Tibial artery (tissue), 4 donors: ENCODE measurements around the gene PDZRN4.

Experiments used
- DNase-seq, 2 donors: peaks; one replicate each; pipeline ENCODE4 v3.0.0-alpha.2; 2019
- H3K27ac ChIP-seq, 2 donors: fragments of 200-600 bp; sonication (generic) in 1 of 2; 1 replicate in 1 of 2; 2 replicates in 1 of 2; pipeline ENCODE4 v1.5.1; 2018 to 2019; ENCODE audit warnings: mild to moderate bottlenecking in 1 of 2
- H3K27me3 ChIP-seq, 2 donors: fragments of 200-600 bp; sonication (generic) in 1 of 2; one replicate each; pipeline versions ENCODE4 v1.5.1 to v1.6.0; 2016 to 2019
- H3K36me3 ChIP-seq, 3 donors: fragments of 200-600 bp; sonication (generic) in 2 of 3; one replicate each; pipeline ENCODE4 v1.5.1; 2016 to 2019; ENCODE audit warnings: mild to moderate bottlenecking in 2 of 3
- H3K4me1 ChIP-seq, 4 donors: fragments of 200-600 bp; sonication (generic) in 2 of 4; 1 replicate in 3 of 4; 2 replicates in 1 of 4; pipeline ENCODE4 v1.5.1; 2016 to 2019
- H3K4me3 ChIP-seq, 2 donors: fragments of 200-600 bp; sonication (generic) in 1 of 2; 1 replicate in 1 of 2; 2 replicates in 1 of 2; pipeline ENCODE4 v1.5.1; 2018 to 2019; ENCODE audit warnings: mild to moderate bottlenecking in 2 of 2
- H3K9me3 ChIP-seq, 3 donors: fragments of 200-600 bp; sonication (generic) in 1 of 3; one replicate each; pipeline ENCODE4 v1.5.1; 2016 to 2019
- CTCF ChIP-seq, 2 experiments: fragments of 200-600 bp in 1 of 2; fragments of 450-650 bp in 1 of 2; IDR thresholded peaks; one replicate each; pipeline ENCODE4 v1.5.1; 2017 to 2019; ENCODE audit warnings: antibody characterized with exemption in 2 of 2, mild to moderate bottlenecking in 1 of 2, moderate library complexity in 1 of 2
- intact Hi-C: fragments of 100-400 bp; cut with DNase I; formaldehyde crosslinking; loops from one replicate; pipeline ENCODE4 v1.15.0; 2023; ENCODE audit warnings: low total_unique reads

The PDZRN4 gene

DNA sequence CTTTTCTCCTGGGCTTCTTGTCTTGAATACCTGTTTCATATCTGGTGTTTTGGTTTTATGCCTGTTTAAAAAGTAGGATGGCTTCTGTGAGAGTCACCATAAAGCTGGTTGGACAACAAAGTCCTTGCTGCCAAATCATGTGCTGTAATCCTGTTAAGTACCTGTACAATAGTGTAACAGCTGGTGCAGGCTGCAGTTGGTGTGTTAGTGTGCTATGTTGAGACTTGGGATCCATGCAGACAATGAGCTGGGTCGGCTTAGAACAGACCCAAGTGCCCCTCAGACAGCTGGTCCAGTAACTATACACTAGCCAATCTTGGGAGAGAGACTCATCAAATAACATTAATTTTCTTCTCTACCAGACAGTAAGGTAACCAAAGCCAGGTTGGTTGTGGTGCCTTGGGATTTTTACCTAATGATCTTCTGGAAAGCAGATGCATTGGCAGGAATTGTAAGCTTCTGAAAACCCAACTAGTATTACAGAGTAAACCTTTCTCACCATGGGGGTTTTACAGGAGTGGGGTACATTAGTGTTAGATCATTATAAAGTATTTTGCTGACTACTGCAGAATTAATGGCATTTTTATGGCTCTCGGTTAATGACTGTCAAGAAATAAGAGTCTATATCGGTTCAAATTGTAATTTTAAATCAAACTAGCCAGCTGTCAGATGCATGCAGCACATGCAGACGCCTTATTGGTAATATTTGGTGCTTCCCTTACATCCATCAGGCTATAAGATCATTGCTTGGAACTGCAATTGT is 231.2 kb downstream of the PDZRN4 start:
- no peaks in the 10 kb centered on the region for H3K9me3 ChIP-seq
- no peaks in the 10 kb centered on the region for H3K27me3 ChIP-seq
- H3K4me3 ChIP-seq: no peak overlapping the region
- no peak for TF ChIP-seq CTCF (IDR thresholded peaks at IDR 0.05)
- H3K4me1 ChIP-seq: no peaks in the 10 kb centered on the region
- no peaks in the 10 kb centered on the region for H3K36me3 ChIP-seq
- no peak overlapping the region for H3K27ac ChIP-seq
- DNase-seq: no peak
- intact Hi-C loops: no loop called here

DNA sequence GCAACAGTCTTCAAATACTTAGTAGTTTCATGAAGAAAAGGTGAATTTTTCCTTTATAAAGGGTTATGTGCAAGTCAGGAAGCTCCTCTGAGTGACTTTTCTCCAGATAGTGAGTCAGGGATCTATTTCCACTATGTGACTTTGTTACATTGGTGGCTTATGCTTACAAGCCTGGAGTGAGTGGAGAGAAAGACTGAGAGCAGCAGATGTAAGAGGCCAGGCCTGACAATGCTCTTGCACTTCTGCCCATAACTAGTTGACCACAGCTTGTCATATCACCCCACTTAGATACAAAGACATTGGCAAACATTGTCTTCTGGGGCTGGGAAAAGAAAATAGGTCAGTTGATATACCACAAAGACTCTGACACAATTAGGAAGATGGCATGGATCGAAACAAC is 236.5 kb downstream of the PDZRN4 start:
- intact Hi-C loops: no loop called here
- Histone ChIP-seq H3K27me3 (no peaks in the 10 kb centered on the region), H3K9me3 (no peaks in the 10 kb centered on the region), H3K27ac (no peak overlapping the region), H3K4me3 (no peak overlapping the region), H3K4me1 (no peaks in the 10 kb centered on the region), H3K36me3 (no peaks in the 10 kb centered on the region)
- no peak for TF ChIP-seq CTCF (IDR thresholded peaks at IDR 0.05)
- no peak for DNase-seq

DNA sequence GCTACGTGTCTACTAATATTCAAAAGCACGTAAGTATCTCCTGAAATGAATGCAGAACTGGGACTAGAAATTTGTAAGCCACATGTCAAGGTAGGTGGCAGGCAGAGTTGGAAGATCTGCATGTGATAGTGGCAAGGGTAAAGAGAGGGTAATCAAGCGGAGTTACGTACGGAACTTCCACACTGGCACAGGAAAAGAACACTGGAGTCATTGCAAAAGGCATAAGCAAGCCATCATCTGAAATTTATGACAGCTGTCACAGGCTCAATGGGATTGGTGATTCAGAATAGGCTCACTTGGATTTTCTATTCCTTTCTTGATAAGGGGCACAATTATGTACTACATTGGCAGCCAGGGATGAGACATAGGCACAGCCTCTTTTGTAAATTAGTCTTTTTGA is 245.3 kb downstream of the PDZRN4 start:
- intact Hi-C loops: no loop called here
- Histone ChIP-seq H3K27me3 (no peaks in the 10 kb centered on the region), H3K4me3 (no peak overlapping the region), H3K9me3 (no peaks in the 10 kb centered on the region), H3K27ac (no peak overlapping the region), H3K4me1 (no peaks in the 10 kb centered on the region), H3K36me3 (no peaks in the 10 kb centered on the region)
- DNase-seq: no peak
- TF ChIP-seq CTCF (IDR thresholded peaks at IDR 0.05): no peak

GRCh38 chr12:41436076-41436475 is 248.0 kb downstream of the PDZRN4 start:
- Histone ChIP-seq H3K36me3 (no peaks in the 10 kb centered on the region), H3K4me3 (no peak overlapping the region), H3K4me1 (no peaks in the 10 kb centered on the region), H3K9me3 (no peaks in the 10 kb centered on the region), H3K27me3 (no peaks in the 10 kb centered on the region), H3K27ac (no peak overlapping the region)
- no peak for TF ChIP-seq CTCF (IDR thresholded peaks at IDR 0.05)
- no peak for DNase-seq
- intact Hi-C loops: no loop called here

DNA sequence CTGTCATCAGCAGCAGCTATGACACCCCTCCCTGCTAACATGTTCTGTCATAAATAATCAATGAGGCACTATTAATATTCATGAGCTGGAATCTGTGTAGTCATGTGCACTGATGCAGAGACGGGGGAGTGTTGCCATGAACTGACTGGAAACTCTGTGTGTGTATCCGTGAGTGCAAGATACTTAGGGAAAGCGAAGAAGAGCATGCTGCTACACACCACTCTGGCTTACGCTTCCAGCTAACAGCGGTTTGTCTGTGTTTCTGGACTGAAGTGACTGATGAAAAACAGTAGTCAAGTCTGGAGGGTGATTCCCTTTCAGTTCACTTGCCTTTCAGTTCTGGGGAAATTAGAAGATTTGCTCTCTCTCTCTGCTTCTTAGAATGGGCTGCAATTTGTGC is 249.4 kb downstream of the PDZRN4 start:
- no peaks in the 10 kb centered on the region for H3K9me3 ChIP-seq
- H3K27me3 ChIP-seq: no peaks in the 10 kb centered on the region
- no peak overlapping the region for H3K27ac ChIP-seq
- intact Hi-C loops: no loop called here
- no peak for TF ChIP-seq CTCF (IDR thresholded peaks at IDR 0.05)
- no peaks in the 10 kb centered on the region for H3K4me1 ChIP-seq
- no peak overlapping the region for H3K4me3 ChIP-seq
- no peaks in the 10 kb centered on the region for H3K36me3 ChIP-seq
- DNase-seq: no peak
